ENCODE measurements around the gene PER3.

GRCh38 chr1:7857000-7857399, 72.9 kb downstream of the PER3 start:
- TF ChIP-seq POLR2AphosphoS5 (IDR thresholded peaks at IDR 0.05; ENCODE audit: low read depth, low read length) (no peak), TAF1 (IDR thresholded peaks at IDR 0.05; ENCODE audit: borderline replicate concordance, insufficient read depth, low read length) (no peak)
